ENCODE measurements around the gene OR7G1. TPM values are rescaled to one million over a fixed set of nuclear protein-coding genes. Genes with fewer than 3 reads are reported as not detected.

Gene OR7G1
- not detected in 2 replicates for total RNA-seq

DNA sequence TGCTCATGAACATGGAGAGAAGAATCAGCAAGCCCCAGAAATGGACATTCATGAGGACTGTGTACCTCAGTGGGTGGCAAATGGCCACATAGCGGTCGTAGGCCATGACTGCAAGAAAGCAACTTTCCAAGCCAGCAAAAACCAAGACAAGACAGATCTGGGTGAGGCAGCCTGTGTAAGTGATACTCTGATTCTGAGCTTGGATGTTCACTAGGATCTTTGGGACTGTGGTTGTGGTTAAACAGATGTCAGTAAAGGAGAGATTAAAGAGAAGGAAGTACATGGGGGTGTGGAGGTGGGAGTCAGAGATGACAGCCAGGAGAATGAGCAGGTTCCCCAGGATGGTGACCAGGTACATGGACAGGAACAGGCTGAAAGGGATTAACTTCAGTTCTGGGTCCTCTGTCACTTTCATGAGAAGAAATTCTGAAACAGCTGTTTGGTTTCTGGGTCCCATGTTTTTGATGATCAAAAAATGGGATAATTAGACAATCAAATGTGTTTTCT is at the start of gene OR7G1:
Gene OR7G1 (minus strand): TSS at position 457 of the 507 bp plus-strand sequence. CDS start 0 bp downstream, at position 457.

GRCh38 chr19:9140159-9140874 is 24.8 kb upstream of the OR7G1 start, which contains the start of gene ZNF317:
Gene ZNF317, plus strand, starts transcription at chr19:9140397. Its CDS starts 15,620 bp downstream, at chr19:9156017.

GRCh38 chr19:9126900-9127405 is 11.4 kb upstream of the OR7G1 start, which contains the start of gene OR7G3:
Gene OR7G3, minus strand, starts transcription at chr19:9126950. Its CDS starts 0 bp downstream, at chr19:9126950.

DNA sequence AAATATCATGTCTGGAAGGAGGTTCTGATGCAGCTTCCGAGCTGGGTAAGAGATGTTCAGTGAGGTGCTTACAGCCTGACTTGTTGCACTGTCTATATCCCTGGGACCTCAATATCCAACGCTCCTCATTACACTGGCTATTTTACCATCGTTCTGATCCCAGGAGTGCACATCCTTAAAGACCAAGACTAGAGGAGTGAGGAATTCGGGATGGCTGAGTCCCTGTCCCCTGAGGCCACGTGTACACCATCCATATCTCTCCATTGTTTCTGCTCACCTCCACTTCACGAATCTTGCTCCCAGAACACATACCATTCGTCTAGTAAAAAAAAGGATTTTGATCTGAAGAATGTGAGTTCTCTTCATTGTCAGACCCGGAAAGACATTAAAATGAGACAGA is 8.2 kb downstream of the OR7G1 start, which contains the start of gene OR7G2:
Gene OR7G2 (minus strand): TSS at position 101 of the 400 bp plus-strand sequence. CDS start 4,232 bp downstream, outside the sequence.

DNA sequence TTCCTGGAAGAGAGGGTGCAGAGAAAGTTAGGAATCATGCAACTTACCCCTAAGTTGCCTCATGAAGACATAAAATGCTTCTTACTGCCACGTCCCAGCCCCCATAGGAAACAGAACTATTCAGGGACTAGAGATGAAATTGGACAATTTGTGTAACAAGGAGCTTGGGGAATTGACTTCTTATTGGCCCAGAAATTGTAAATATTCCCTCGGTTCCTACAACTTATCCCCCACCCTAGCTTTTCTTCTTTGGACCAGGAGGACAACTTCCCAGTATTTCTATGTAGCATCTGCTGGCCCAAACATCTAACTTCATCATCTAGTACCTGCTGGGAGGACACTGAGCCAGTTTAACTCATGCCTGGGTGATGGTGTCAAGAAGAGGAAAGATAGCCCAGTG is 28.8 kb downstream of the OR7G1 start, which contains the start of gene OR1M1:
Gene OR1M1 (plus strand): TSS at position 301 of the 400 bp plus-strand sequence. CDS start 6,184 bp downstream, outside the sequence.

Other genes starting within 250 kb of the OR7G1 start
- under 0.01 TPM in 1 of 2 replicates, not detected in the other for gene MUC16, start 105.4 kb downstream of the OR7G1 start, total RNA-seq
- gene OR1M1, start 28.7 kb downstream of the OR7G1 start, total RNA-seq, result not detected in 2 replicates
- not detected in 2 replicates for gene OR7G2, start 8.3 kb downstream of the OR7G1 start, total RNA-seq
- gene OR7G3, start 11.2 kb upstream of the OR7G1 start, total RNA-seq, result not detected in 2 replicates
- gene ZNF317, start 24.6 kb upstream of the OR7G1 start, total RNA-seq, result 10.5 and 13.0 TPM in 2 replicates
- not detected in 2 replicates for gene OR7D2, start 63.2 kb upstream of the OR7G1 start, total RNA-seq
- gene OR7D4, start 103.8 kb upstream of the OR7G1 start, total RNA-seq, result not detected in 2 replicates
- gene OR7E24, start 135.2 kb upstream of the OR7G1 start, total RNA-seq, result not detected in 2 replicates
- 6.9 and 7.7 TPM in 2 replicates for gene ZNF699, start 194.1 kb upstream of the OR7G1 start, total RNA-seq
- 10.0 and 10.4 TPM in 2 replicates for gene ZNF559, start 208.4 kb upstream of the OR7G1 start, total RNA-seq
- gene ZNF177, start 247.2 kb upstream of the OR7G1 start, total RNA-seq, result 1.2 and 1.4 TPM in 2 replicates